ENCODE data around the gene ACE. TPM values are rescaled to one million over a fixed set of nuclear protein-coding genes. Genes with fewer than 3 reads are reported as not detected.

ACE gene
- total RNA-seq, 1 donor from 2014 or later, result 0.42 TPM

- TF ChIP-seq, protein P1, sequence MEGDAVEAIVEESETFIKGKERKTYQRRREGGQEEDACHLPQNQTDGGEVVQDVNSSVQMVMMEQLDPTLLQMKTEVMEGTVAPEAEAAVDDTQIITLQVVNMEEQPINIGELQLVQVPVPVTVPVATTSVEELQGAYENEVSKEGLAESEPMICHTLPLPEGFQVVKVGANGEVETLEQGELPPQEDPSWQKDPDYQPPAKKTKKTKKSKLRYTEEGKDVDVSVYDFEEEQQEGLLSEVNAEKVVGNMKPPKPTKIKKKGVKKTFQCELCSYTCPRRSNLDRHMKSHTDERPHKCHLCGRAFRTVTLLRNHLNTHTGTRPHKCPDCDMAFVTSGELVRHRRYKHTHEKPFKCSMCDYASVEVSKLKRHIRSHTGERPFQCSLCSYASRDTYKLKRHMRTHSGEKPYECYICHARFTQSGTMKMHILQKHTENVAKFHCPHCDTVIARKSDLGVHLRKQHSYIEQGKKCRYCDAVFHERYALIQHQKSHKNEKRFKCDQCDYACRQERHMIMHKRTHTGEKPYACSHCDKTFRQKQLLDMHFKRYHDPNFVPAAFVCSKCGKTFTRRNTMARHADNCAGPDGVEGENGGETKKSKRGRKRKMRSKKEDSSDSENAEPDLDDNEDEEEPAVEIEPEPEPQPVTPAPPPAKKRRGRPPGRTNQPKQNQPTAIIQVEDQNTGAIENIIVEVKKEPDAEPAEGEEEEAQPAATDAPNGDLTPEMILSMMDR (conservative IDR thresholded peaks at IDR 0.05), result no peak
- no peak for DNase-seq (ENCODE audit: low read depth, low spot score)
- H3K27me3 Mint-ChIP-seq (ENCODE audit: low read depth), result peaks cover 46% of the 10 kb centered on the region
- peaks cover 6% of the 10 kb centered on the region for H3K4me1 Mint-ChIP-seq
- H3K9me3 Mint-ChIP-seq, result no peaks in the 10 kb centered on the region
- H3K36me3 Mint-ChIP-seq (ENCODE audit: low read depth), result no peaks in the 10 kb centered on the region
- no peak overlapping the region for H3K4me3 Mint-ChIP-seq
- no peak overlapping the region for H3K27ac Mint-ChIP-seq (ENCODE audit: unreplicated experiment)
Measured at GRCh38 chr17:63528183-63528582, 51.3 kb downstream of the ACE start.

- no peak for DNase-seq (ENCODE audit: low read depth, low spot score)
- TF ChIP-seq, protein P1 (conservative IDR thresholded peaks at IDR 0.05), result no peak
- peaks cover 30% of the 10 kb centered on the region for H3K27me3 Mint-ChIP-seq (ENCODE audit: low read depth)
- no peak overlapping the region for H3K27ac Mint-ChIP-seq (ENCODE audit: unreplicated experiment)
- no peak overlapping the region for H3K4me3 Mint-ChIP-seq
- H3K36me3 Mint-ChIP-seq (ENCODE audit: low read depth), result no peaks in the 10 kb centered on the region
- no peaks in the 10 kb centered on the region for H3K4me1 Mint-ChIP-seq
- H3K9me3 Mint-ChIP-seq, result no peaks in the 10 kb centered on the region
Measured at GRCh38 chr17:63529711-63530556, 53.1 kb downstream of the ACE start.

DNA sequence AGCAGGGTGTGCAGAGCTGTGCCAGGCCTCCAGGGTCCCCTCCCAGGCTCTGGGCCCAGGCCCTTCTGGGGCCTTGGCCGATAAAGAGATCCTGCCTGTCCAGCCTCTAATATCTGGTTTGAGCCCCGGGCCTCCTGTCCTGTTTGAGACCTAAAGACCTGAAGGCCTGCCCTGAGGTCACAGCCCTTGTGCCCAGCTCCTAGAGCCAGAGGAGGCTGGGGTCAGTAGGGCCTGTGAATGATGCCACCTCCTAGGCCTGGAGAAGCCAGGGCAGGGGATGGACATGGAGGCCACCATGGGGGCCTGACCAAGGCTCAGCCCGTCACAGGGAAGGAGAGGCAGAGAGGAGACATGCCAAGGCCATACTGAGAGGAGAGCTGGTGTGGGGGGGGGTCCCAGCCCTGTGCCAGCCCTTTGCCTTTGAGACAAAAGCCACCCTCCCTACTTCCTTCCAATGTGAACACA, 53.7 kb downstream of the ACE start:
- Mint-ChIP-seq H3K4me1 (no peaks in the 10 kb centered on the region), H3K27ac (ENCODE audit: unreplicated experiment) (peak overlapping the region; percentile 75), H3K27me3 (ENCODE audit: low read depth) (peaks cover 24% of the 10 kb centered on the region), H3K36me3 (ENCODE audit: low read depth) (no peaks in the 10 kb centered on the region), H3K9me3 (no peaks in the 10 kb centered on the region), H3K4me3 (no peak overlapping the region)
- DNase-seq (ENCODE audit: low read depth, low spot score), result no peak
- TF ChIP-seq, protein P1 (conservative IDR thresholded peaks at IDR 0.05), result no peak

DNA sequence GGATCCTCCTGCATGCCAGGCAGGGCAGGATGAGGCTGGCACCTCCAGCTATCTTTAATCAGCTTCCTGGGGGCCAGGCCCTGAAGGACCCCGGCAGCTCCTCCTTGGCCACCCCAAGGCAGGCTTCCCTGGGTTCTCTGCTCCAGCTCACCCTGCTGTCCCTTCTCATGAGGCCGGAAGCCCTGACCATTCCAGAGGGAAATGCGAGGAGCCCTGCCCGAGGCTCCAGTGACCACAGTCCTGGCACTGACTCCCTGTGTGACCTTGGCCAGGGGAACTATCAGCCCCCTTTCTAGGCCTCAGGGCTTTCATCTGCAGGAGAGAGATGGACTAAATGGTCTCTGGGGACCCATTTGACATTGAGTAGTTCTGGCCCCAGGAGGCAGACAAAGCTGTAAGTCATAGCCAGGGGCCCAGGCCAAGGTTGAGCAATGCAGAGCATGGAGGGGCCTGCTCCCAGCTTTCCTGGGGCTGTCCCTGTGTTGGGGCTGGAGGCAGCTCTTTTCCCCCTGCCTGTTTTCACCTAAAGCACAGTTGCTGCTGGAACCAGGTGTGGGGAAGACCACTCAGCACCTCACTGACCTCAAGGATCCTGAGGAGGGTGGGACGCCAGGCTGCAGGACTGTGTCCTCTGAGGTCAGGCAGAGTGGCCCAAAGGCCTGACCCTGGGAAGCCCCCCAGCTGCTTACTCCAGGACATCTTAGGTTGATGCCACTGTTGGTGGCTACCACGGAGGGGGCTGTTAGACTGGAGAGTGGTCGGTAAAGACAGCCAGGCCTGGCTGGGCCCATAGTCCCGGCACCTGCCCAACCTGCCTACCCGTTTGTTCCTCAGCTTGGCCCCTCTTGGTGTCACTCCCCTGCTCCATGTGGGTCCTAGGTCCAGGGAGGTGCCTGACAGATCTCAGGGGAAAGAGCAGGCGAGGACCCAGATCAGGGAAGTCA, 54.4 kb downstream of the ACE start:
- H3K9me3 Mint-ChIP-seq, result no peaks in the 10 kb centered on the region
- no peaks in the 10 kb centered on the region for H3K4me1 Mint-ChIP-seq
- H3K27ac Mint-ChIP-seq (ENCODE audit: unreplicated experiment), result no peak overlapping the region
- no peaks in the 10 kb centered on the region for H3K36me3 Mint-ChIP-seq (ENCODE audit: low read depth)
- TF ChIP-seq, protein P1 (conservative IDR thresholded peaks at IDR 0.05), result no peak
- H3K27me3 Mint-ChIP-seq (ENCODE audit: low read depth), result peaks cover 17% of the 10 kb centered on the region
- no peak for DNase-seq (ENCODE audit: low read depth, low spot score)
- H3K4me3 Mint-ChIP-seq, result no peak overlapping the region

DNA sequence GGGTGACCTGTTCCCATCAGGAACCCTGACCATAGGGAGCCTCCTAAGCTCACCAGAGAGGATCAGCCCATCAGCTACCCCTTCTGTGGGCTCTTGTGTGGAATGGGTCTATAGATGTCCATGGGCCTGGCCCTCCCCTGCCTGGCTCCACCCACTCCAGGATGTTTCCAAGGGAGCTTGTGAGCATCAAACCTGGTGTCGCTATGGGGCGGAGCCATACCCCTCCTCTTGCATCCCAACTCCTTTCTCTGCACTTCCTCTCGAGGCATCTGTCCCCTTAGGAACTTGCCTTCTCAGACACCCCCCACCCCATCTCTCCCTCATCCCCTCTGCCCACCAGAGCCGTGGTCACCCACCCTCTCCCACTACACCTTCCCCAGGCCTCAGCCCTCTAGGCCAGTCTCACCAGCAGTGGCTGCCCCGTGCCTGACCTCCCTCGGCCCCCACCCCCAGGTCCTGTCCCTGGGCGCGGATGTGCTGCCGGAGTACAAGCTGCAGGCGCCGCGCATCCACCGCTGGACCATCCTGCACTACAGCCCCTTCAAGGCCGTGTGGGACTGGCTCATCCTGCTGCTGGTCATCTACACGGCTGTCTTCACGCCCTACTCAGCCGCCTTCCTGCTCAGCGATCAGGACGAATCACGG, 56.7 kb downstream of the ACE start:
- Mint-ChIP-seq H3K4me3 (no peak overlapping the region), H3K27me3 (ENCODE audit: low read depth) (peaks cover 2% of the 10 kb centered on the region), H3K9me3 (no peaks in the 10 kb centered on the region), H3K36me3 (ENCODE audit: low read depth) (no peaks in the 10 kb centered on the region), H3K4me1 (no peaks in the 10 kb centered on the region), H3K27ac (ENCODE audit: unreplicated experiment) (no peak overlapping the region)
- no peak for DNase-seq (ENCODE audit: low read depth, low spot score)
- TF ChIP-seq, protein P1 (conservative IDR thresholded peaks at IDR 0.05), result no peak
